ENCODE measurements around the gene COX10. TPM values are rescaled to one million over a fixed set of nuclear protein-coding genes. Genes with fewer than 3 reads are reported as not detected.
A peak's percentile ranks its signal among the peaks of the same experiment; 100 is the strongest.
"Not testable (repeated sequence)": the region's sequence is repeated elsewhere in the genome, so short reads cannot be mapped to it uniquely, and the experiment has no call there.

COX10 gene
- 26.6 and 32.9 TPM in 2 replicates for total RNA-seq
- 21.7 and 23.0 TPM in 2 replicates for polyA plus RNA-seq

- Histone ChIP-seq H3K27me3 (no peaks in the 10 kb centered on the region), H3K27ac (peak within 1 kb of the TSS; percentile 97), H3K36me3 (no peaks in the 10 kb centered on the region), H3K9me3 (ENCODE audit: low read depth) (no peaks in the 10 kb centered on the region), H3K4me1 (ENCODE audit: low read depth) (no peaks in the 10 kb centered on the region), H3K4me3 (peak within 1 kb of the TSS; percentile 99)
- no peak for TF ChIP-seq CTCF (IDR thresholded peaks at IDR 0.05; ENCODE audit: low read depth, low read length)
- DNase-seq (ENCODE audit: low read depth in 1 of 2, low spot score in 1 of 2) = peak; percentile 86 to 94
Observed at GRCh38 chr17:14069251-14070021, at the start of gene COX10. Gene COX10, plus strand, starts transcription at chr17:14069504. Its CDS starts 102 bp downstream, at chr17:14069606.

GRCh38 chr17:14021651-14022294, 47.5 kb upstream of the COX10 start:
- H3K36me3 ChIP-seq; DNase-seq (ENCODE audit: low read depth in 1 of 2, low spot score in 1 of 2); H3K27ac ChIP-seq; H3K27me3 ChIP-seq; H3K4me1 ChIP-seq (ENCODE audit: low read depth); H3K4me3 ChIP-seq; H3K9me3 ChIP-seq (ENCODE audit: low read depth): not testable (repeated sequence)

GRCh38 chr17:14029755-14030154, 39.5 kb upstream of the COX10 start:
- H3K27ac ChIP-seq; H3K36me3 ChIP-seq; H3K4me1 ChIP-seq (ENCODE audit: low read depth); DNase-seq (ENCODE audit: low read depth in 1 of 2, low spot score in 1 of 2); H3K9me3 ChIP-seq (ENCODE audit: low read depth); H3K27me3 ChIP-seq; H3K4me3 ChIP-seq: not testable (repeated sequence)

- no peak for TF ChIP-seq CTCF (IDR thresholded peaks at IDR 0.05; ENCODE audit: low read depth, low read length)
- no peak for DNase-seq (ENCODE audit: low read depth in 1 of 2, low spot score in 1 of 2)
- no peaks in the 10 kb centered on the region for H3K27me3 ChIP-seq
- no peaks in the 10 kb centered on the region for H3K9me3 ChIP-seq (ENCODE audit: low read depth)
- H3K36me3 ChIP-seq = no peaks in the 10 kb centered on the region
- no peaks in the 10 kb centered on the region for H3K4me1 ChIP-seq (ENCODE audit: low read depth)
- H3K27ac ChIP-seq = no peak overlapping the region
- no peak overlapping the region for H3K4me3 ChIP-seq
Observed at GRCh38 chr17:14032234-14032633, 37.1 kb upstream of the COX10 start.

- Histone ChIP-seq H3K27me3 (no peaks in the 10 kb centered on the region), H3K36me3 (no peaks in the 10 kb centered on the region), H3K4me1 (ENCODE audit: low read depth) (no peaks in the 10 kb centered on the region), H3K9me3 (ENCODE audit: low read depth) (no peaks in the 10 kb centered on the region), H3K4me3 (no peak overlapping the region), H3K27ac (no peak overlapping the region)
- no peak for DNase-seq (ENCODE audit: low read depth in 1 of 2, low spot score in 1 of 2)
- no peak for TF ChIP-seq CTCF (IDR thresholded peaks at IDR 0.05; ENCODE audit: low read depth, low read length)
Observed at GRCh38 chr17:14033166-14033565, 36.1 kb upstream of the COX10 start.

GRCh38 chr17:14037453-14037852, 31.9 kb upstream of the COX10 start:
- DNase-seq (ENCODE audit: low read depth in 1 of 2, low spot score in 1 of 2) = no peak
- Histone ChIP-seq H3K36me3 (no peaks in the 10 kb centered on the region), H3K27me3 (no peaks in the 10 kb centered on the region), H3K27ac (no peak overlapping the region), H3K9me3 (ENCODE audit: low read depth) (no peaks in the 10 kb centered on the region), H3K4me3 (no peak overlapping the region), H3K4me1 (ENCODE audit: low read depth) (no peaks in the 10 kb centered on the region)
- TF ChIP-seq CTCF (IDR thresholded peaks at IDR 0.05; ENCODE audit: low read depth, low read length) = no peak

Measured in cardiac muscle cell (in vitro differentiated cells and primary cell).